Measurements from ENCODE around the gene HUNK. TPM values are rescaled to one million over a fixed set of nuclear protein-coding genes. Genes with fewer than 3 reads are reported as not detected.
A peak's percentile ranks its signal among the peaks of the same experiment; 100 is the strongest.

HUNK gene
- total RNA-seq (not detected), total RNA-seq (0 to 0.70 (median 0.10) reads per million in 172 experiments)
- polyA plus RNA-seq (2013, experiment 1 of 2) = 0.04 TPM
- polyA plus RNA-seq (2013, experiment 2 of 2) = 0.37 TPM

- DNase-seq (peak in 2 of 14 experiments; percentile 5 to 7), ATAC-seq (ENCODE audit: poor library complexity) (no peak)
- TF ChIP-seq CTCF (IDR thresholded peaks at IDR 0.05) = no peak
- ChIA-PET CTCF (no interaction called here), POLR2A (no interaction called here)
- Mint-ChIP-seq H3K36me3 (ENCODE audit: low read depth) (no peaks in the 10 kb centered on the region), H3K4me3 (peak within 1 kb of the TSS; percentile 83), H3K27me3 (peaks cover 68% of the 10 kb centered on the region), H3K9me3 (no peaks in the 10 kb centered on the region), H3K4me1 (ENCODE audit: low read depth) (peaks cover 11% of the 10 kb centered on the region), H3K27ac (no peak within 1 kb of the TSS)
- peaks cover 30 to 39% of the 10 kb centered on the region in 2 experiments for H3K27me3 ChIP-seq (ENCODE audit: control insufficient read depth in 1 of 2, insufficient read depth in 2 of 2, low read length in 2 of 2)
- peak within 1 kb of the TSS; percentile 22 for H3K4me3 ChIP-seq (ENCODE audit: low read length)
- intact Hi-C loops (cut with DNase I, micrococcal nuclease) = no loop called here
- H3K9me3 ChIP-seq (ENCODE audit: control insufficient read depth in 1 of 2, insufficient read depth in 1 of 2, low read length in 2 of 2) = peaks cover 0 to 12% of the 10 kb centered on the region in 2 experiments
- peaks cover 12% of the 10 kb centered on the region for H3K4me1 ChIP-seq (ENCODE audit: insufficient read depth, low read length)
- H3K36me3 ChIP-seq (ENCODE audit: insufficient read depth, low read length) = no peaks in the 10 kb centered on the region
- no peak within 1 kb of the TSS for H3K27ac ChIP-seq (ENCODE audit: low read depth in 1 of 2, low read length in 2 of 2)
Observed at GRCh38 chr21:31872452-31873274, at the start of gene HUNK. TSS of gene HUNK (plus strand) at chr21:31873020. CDS start at chr21:31873675, 655 bp downstream.

- no peak overlapping the region for H3K27ac ChIP-seq (ENCODE audit: low read depth in 1 of 2, low read length in 2 of 2)
- ChIA-PET CTCF (no interaction called here), POLR2A (no interaction called here)
- Mint-ChIP-seq H3K4me1 (ENCODE audit: low read depth) (no peaks in the 10 kb centered on the region), H3K27me3 (peaks cover 14% of the 10 kb centered on the region), H3K36me3 (ENCODE audit: low read depth) (no peaks in the 10 kb centered on the region), H3K9me3 (peaks cover 3% of the 10 kb centered on the region), H3K4me3 (no peak overlapping the region), H3K27ac (no peak overlapping the region)
- DNase-seq (no peak), ATAC-seq (ENCODE audit: poor library complexity) (no peak)
- intact Hi-C loops (cut with DNase I, micrococcal nuclease) = no loop called here
- no peak for TF ChIP-seq CTCF (IDR thresholded peaks at IDR 0.05)
- no peaks in the 10 kb centered on the region for H3K9me3 ChIP-seq (ENCODE audit: control insufficient read depth in 1 of 2, insufficient read depth in 1 of 2, low read length in 2 of 2)
- peaks cover 0 to 4% of the 10 kb centered on the region in 2 experiments for H3K27me3 ChIP-seq (ENCODE audit: control insufficient read depth in 1 of 2, insufficient read depth in 2 of 2, low read length in 2 of 2)
- no peaks in the 10 kb centered on the region for H3K36me3 ChIP-seq (ENCODE audit: insufficient read depth, low read length)
- H3K4me1 ChIP-seq (ENCODE audit: insufficient read depth, low read length) = no peaks in the 10 kb centered on the region
- no peak overlapping the region for H3K4me3 ChIP-seq (ENCODE audit: low read length)
Observed at GRCh38 chr21:31829736-31830472, 42.9 kb upstream of the HUNK start.

- DNase-seq = no peak
- CTCF ChIA-PET = no interaction called here
Observed at GRCh38 chr21:31830701-31831100, 42.1 kb upstream of the HUNK start.

More at GRCh38 chr21:31830701-31831100, 42.1 kb upstream of the HUNK start:
- POLR2A ChIA-PET = no interaction called here
- no peak for TF ChIP-seq CTCF (IDR thresholded peaks at IDR 0.05)
- ATAC-seq (ENCODE audit: poor library complexity) = no peak
- no peak overlapping the region for H3K27ac Mint-ChIP-seq
- H3K4me1 Mint-ChIP-seq (ENCODE audit: low read depth) = no peaks in the 10 kb centered on the region
- no peaks in the 10 kb centered on the region for H3K36me3 Mint-ChIP-seq (ENCODE audit: low read depth)
- peaks cover 3% of the 10 kb centered on the region for H3K9me3 Mint-ChIP-seq
- H3K27me3 Mint-ChIP-seq = peaks cover 14% of the 10 kb centered on the region
- no peak overlapping the region for H3K4me3 Mint-ChIP-seq
- Histone ChIP-seq H3K27ac (ENCODE audit: low read depth in 1 of 2, low read length in 2 of 2) (no peak overlapping the region), H3K9me3 (ENCODE audit: control insufficient read depth in 1 of 2, insufficient read depth in 1 of 2, low read length in 2 of 2) (no peaks in the 10 kb centered on the region), H3K27me3 (ENCODE audit: control insufficient read depth in 1 of 2, insufficient read depth in 2 of 2, low read length in 2 of 2) (peaks cover 0 to 4% of the 10 kb centered on the region in 2 experiments), H3K36me3 (ENCODE audit: insufficient read depth, low read length) (no peaks in the 10 kb centered on the region), H3K4me1 (ENCODE audit: insufficient read depth, low read length) (no peaks in the 10 kb centered on the region), H3K4me3 (ENCODE audit: low read length) (no peak overlapping the region)
- intact Hi-C loops (cut with DNase I, micrococcal nuclease) = no loop called here

Measured in CD4-positive, alpha-beta T cell (primary cell).